ENCODE results near the gene PLCL2. TPM values are rescaled to one million over a fixed set of nuclear protein-coding genes. Genes with fewer than 3 reads are reported as not detected.

Gene PLCL2
- polyA plus RNA-seq, 1 experiment, result 1.9 TPM

- H3K4me3 ChIP-seq (ENCODE audit: low read depth, low read length), result no peak overlapping the region
- CTCF ChIA-PET, result interaction anchor here (0.6 kb wide), 1 partner anchor 195 kb away, joined by 5 read pairs; no protein-coding TSS in a partner anchor
Observed at GRCh38 chr3:17055374-17056276, 170.9 kb downstream of the PLCL2 start.

GRCh38 chr3:17057321-17057720, 172.6 kb downstream of the PLCL2 start:
- Histone ChIP-seq H3K4me3 (ENCODE audit: low read depth, low read length) (no peak overlapping the region), H3K36me3 (ENCODE audit: control insufficient read depth, insufficient read depth, low read length) (no peaks in the 10 kb centered on the region), H3K27me3 (ENCODE audit: control insufficient read depth, insufficient read depth, low read length) (no peaks in the 10 kb centered on the region)
- no peak for TF ChIP-seq CTCF (IDR thresholded peaks at IDR 0.05; ENCODE audit: insufficient read depth, low read depth, low read length)
- ChIA-PET CTCF (no interaction called here), POLR2A (no interaction called here)
- peak; percentile 49 for DNase-seq (ENCODE audit: low read depth)

More at GRCh38 chr3:17055374-17056276, 170.9 kb downstream of the PLCL2 start:
- H3K27me3 ChIP-seq (ENCODE audit: control insufficient read depth, insufficient read depth, low read length), result no peaks in the 10 kb centered on the region
- H3K36me3 ChIP-seq (ENCODE audit: control insufficient read depth, insufficient read depth, low read length), result no peaks in the 10 kb centered on the region
- POLR2A ChIA-PET, result no interaction called here
- TF ChIP-seq CTCF (IDR thresholded peaks at IDR 0.05; ENCODE audit: insufficient read depth, low read depth, low read length), result no peak
- no peak for DNase-seq (ENCODE audit: low read depth)

- H3K4me3 ChIP-seq (ENCODE audit: low read depth, low read length), result no peak overlapping the region
- ChIA-PET POLR2A (no interaction called here), CTCF (no interaction called here)
- H3K27me3 ChIP-seq (ENCODE audit: control insufficient read depth, insufficient read depth, low read length), result no peaks in the 10 kb centered on the region
- no peak for TF ChIP-seq CTCF (IDR thresholded peaks at IDR 0.05; ENCODE audit: insufficient read depth, low read depth, low read length)
- no peak for DNase-seq (ENCODE audit: low read depth)
- no peaks in the 10 kb centered on the region for H3K36me3 ChIP-seq (ENCODE audit: control insufficient read depth, insufficient read depth, low read length)
Observed at GRCh38 chr3:17059989-17060550, 175.3 kb downstream of the PLCL2 start.

- ChIA-PET CTCF (no interaction called here), POLR2A (no interaction called here)
- H3K4me3 ChIP-seq (ENCODE audit: low read depth, low read length), result no peak overlapping the region
- H3K36me3 ChIP-seq (ENCODE audit: control insufficient read depth, insufficient read depth, low read length), result no peaks in the 10 kb centered on the region
- TF ChIP-seq CTCF (IDR thresholded peaks at IDR 0.05; ENCODE audit: insufficient read depth, low read depth, low read length), result no peak
- DNase-seq (ENCODE audit: low read depth), result no peak
- H3K27me3 ChIP-seq (ENCODE audit: control insufficient read depth, insufficient read depth, low read length), result no peaks in the 10 kb centered on the region
Observed at GRCh38 chr3:17061005-17061404, 176.2 kb downstream of the PLCL2 start.

- POLR2A ChIA-PET, result no interaction called here
- Histone ChIP-seq H3K27me3 (ENCODE audit: control insufficient read depth, insufficient read depth, low read length) (no peaks in the 10 kb centered on the region), H3K4me3 (ENCODE audit: low read depth, low read length) (no peak overlapping the region), H3K36me3 (ENCODE audit: control insufficient read depth, insufficient read depth, low read length) (no peaks in the 10 kb centered on the region)
- CTCF ChIA-PET, result no interaction called here
- no peak for DNase-seq (ENCODE audit: low read depth)
- TF ChIP-seq CTCF (IDR thresholded peaks at IDR 0.05; ENCODE audit: insufficient read depth, low read depth, low read length), result no peak
Observed at GRCh38 chr3:17062736-17063135, 178.0 kb downstream of the PLCL2 start.
